ENCODE results near the gene ZNF70. TPM values are rescaled to one million over a fixed set of nuclear protein-coding genes. Genes with fewer than 3 reads are reported as not detected.
"Not testable (repeated sequence)": the region's sequence is repeated elsewhere in the genome, so short reads cannot be mapped to it uniquely, and the experiment has no call there.

Gene ZNF70
- total RNA-seq, 1 donor from 2014 or later, result 12.1 TPM

DNA sequence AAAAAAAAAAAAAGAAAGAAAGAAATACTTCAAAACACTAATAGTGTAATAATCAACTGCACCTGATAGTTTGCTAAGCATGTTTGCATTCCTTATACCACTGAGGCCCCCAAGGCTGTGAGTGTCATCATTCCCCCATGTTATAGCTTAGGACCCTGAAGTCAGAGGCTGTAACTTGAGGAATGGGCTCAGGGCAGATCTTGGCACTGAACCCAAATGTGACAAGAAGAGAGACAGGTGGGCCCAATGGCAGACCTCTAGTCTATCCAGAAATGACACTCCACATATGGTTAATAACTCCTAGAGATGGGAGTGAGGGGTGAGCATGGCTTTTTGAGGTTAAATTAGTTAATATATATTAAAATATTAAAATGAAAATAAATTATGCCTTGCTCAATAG, 13.2 kb downstream of the ZNF70 start:
- no peak for TF ChIP-seq CTCF (IDR thresholded peaks at IDR 0.05)
- Mint-ChIP-seq H3K9me3 (ENCODE audit: low read depth) (no peaks in the 10 kb centered on the region), H3K4me3 (ENCODE audit: unreplicated experiment) (no peak overlapping the region), H3K27me3 (ENCODE audit: low read depth) (no peaks in the 10 kb centered on the region), H3K27ac (ENCODE audit: unreplicated experiment) (no peak overlapping the region), H3K4me1 (ENCODE audit: low read depth) (no peaks in the 10 kb centered on the region), H3K36me3 (ENCODE audit: low read depth) (peaks cover 8% of the 10 kb centered on the region)
- DNase-seq (ENCODE audit: low spot score), result no peak

GRCh38 chr22:23728108-23728507, 22.8 kb downstream of the ZNF70 start:
- not testable (repeated sequence) for DNase-seq (ENCODE audit: low spot score); H3K36me3 Mint-ChIP-seq (ENCODE audit: low read depth); H3K4me1 Mint-ChIP-seq (ENCODE audit: low read depth); H3K27ac Mint-ChIP-seq (ENCODE audit: unreplicated experiment); H3K4me3 Mint-ChIP-seq (ENCODE audit: unreplicated experiment); H3K9me3 Mint-ChIP-seq (ENCODE audit: low read depth); H3K27me3 Mint-ChIP-seq (ENCODE audit: low read depth)

- H3K36me3 Mint-ChIP-seq (ENCODE audit: low read depth), result no peaks in the 10 kb centered on the region
Observed at GRCh38 chr22:23722724-23723123, 28.2 kb downstream of the ZNF70 start.

DNA sequence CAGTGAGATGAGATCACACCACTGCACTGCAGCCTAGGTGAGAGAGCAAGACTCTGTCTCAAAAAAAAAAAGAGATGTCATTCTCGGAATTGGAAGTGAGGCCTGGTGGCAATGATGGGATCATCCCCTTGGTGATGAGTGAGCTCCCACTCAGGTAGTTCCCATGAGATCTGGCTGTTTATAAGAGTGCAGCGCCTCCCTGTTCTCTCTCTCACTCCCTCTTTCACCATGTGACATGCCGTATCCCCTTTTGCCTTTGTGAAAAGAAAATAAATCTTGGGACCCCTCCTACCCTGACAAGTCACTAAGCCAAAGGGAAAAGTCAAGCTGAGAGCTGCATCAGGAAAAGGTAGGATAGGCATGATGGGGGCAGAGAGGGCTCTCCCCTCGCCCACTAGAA, 28.8 kb downstream of the ZNF70 start:
- H3K9me3 Mint-ChIP-seq (ENCODE audit: low read depth), result no peaks in the 10 kb centered on the region
- H3K27me3 Mint-ChIP-seq (ENCODE audit: low read depth), result no peaks in the 10 kb centered on the region
- no peak for TF ChIP-seq CTCF (IDR thresholded peaks at IDR 0.05)
- H3K4me1 Mint-ChIP-seq (ENCODE audit: low read depth), result peaks cover 2% of the 10 kb centered on the region
- H3K4me3 Mint-ChIP-seq (ENCODE audit: unreplicated experiment), result no peak overlapping the region
- no peak for DNase-seq (ENCODE audit: low spot score)
- H3K27ac Mint-ChIP-seq (ENCODE audit: unreplicated experiment), result no peak overlapping the region
- no peaks in the 10 kb centered on the region for H3K36me3 Mint-ChIP-seq (ENCODE audit: low read depth)

More at GRCh38 chr22:23722724-23723123, 28.2 kb downstream of the ZNF70 start:
- no peak for TF ChIP-seq CTCF (IDR thresholded peaks at IDR 0.05)
- H3K27ac Mint-ChIP-seq (ENCODE audit: unreplicated experiment), result no peak overlapping the region
- H3K27me3 Mint-ChIP-seq (ENCODE audit: low read depth), result no peaks in the 10 kb centered on the region
- no peaks in the 10 kb centered on the region for H3K9me3 Mint-ChIP-seq (ENCODE audit: low read depth)
- H3K4me1 Mint-ChIP-seq (ENCODE audit: low read depth), result no peaks in the 10 kb centered on the region
- DNase-seq (ENCODE audit: low spot score), result no peak
- no peak overlapping the region for H3K4me3 Mint-ChIP-seq (ENCODE audit: unreplicated experiment)

- H3K4me3 Mint-ChIP-seq (ENCODE audit: unreplicated experiment), result no peak overlapping the region
- H3K9me3 Mint-ChIP-seq (ENCODE audit: low read depth), result no peaks in the 10 kb centered on the region
- DNase-seq (ENCODE audit: low spot score), result no peak
- TF ChIP-seq CTCF (IDR thresholded peaks at IDR 0.05), result no peak
- peaks cover 2% of the 10 kb centered on the region for H3K4me1 Mint-ChIP-seq (ENCODE audit: low read depth)
- no peaks in the 10 kb centered on the region for H3K36me3 Mint-ChIP-seq (ENCODE audit: low read depth)
- H3K27me3 Mint-ChIP-seq (ENCODE audit: low read depth), result no peaks in the 10 kb centered on the region
- no peak overlapping the region for H3K27ac Mint-ChIP-seq (ENCODE audit: unreplicated experiment)
Observed at GRCh38 chr22:23720855-23721254, 30.1 kb downstream of the ZNF70 start.

- no peaks in the 10 kb centered on the region for H3K9me3 Mint-ChIP-seq (ENCODE audit: low read depth)
- H3K27ac Mint-ChIP-seq (ENCODE audit: unreplicated experiment), result no peak overlapping the region
- H3K4me3 Mint-ChIP-seq (ENCODE audit: unreplicated experiment), result no peak overlapping the region
- peaks cover 7% of the 10 kb centered on the region for H3K4me1 Mint-ChIP-seq (ENCODE audit: low read depth)
- no peak for DNase-seq (ENCODE audit: low spot score)
- H3K27me3 Mint-ChIP-seq (ENCODE audit: low read depth), result no peaks in the 10 kb centered on the region
- no peak for TF ChIP-seq CTCF (IDR thresholded peaks at IDR 0.05)
- H3K36me3 Mint-ChIP-seq (ENCODE audit: low read depth), result peaks cover 5% of the 10 kb centered on the region
Observed at GRCh38 chr22:23718371-23719165, 32.3 kb downstream of the ZNF70 start.
